Iris pigment epithelial cell (primary cell): Measurements from ENCODE around the gene RAB25.
"Not testable (repeated sequence)": the region's sequence is repeated elsewhere in the genome, so short reads cannot be mapped to it uniquely, and the experiment has no call there.

ENCODE experiments used
- DNase-seq: peaks from one replicate; pipeline ENCODE4 v3.0.0-alpha.2; 2011; ENCODE audit warnings: low read depth

The RAB25 gene

GRCh38 chr1:156060937-156061636, at the start of gene RAB25:
RAB25 (plus strand) TSS chr1:156061160; CDS start chr1:156061401, 241 bp downstream.
- no peak for DNase-seq

- no peak for DNase-seq
Measured at GRCh38 chr1:156012051-156012817, 48.7 kb upstream of the RAB25 start.

GRCh38 chr1:156014829-156015228, 46.1 kb upstream of the RAB25 start:
- DNase-seq: no peak

- DNase-seq: no peak
Measured at GRCh38 chr1:156019946-156020292, 41.0 kb upstream of the RAB25 start.

GRCh38 chr1:156020293-156021092, 40.5 kb upstream of the RAB25 start, which contains the start of gene SSR2:
SSR2 (minus strand) TSS chr1:156020951; CDS start chr1:156020167, 784 bp downstream.
- peak; percentile 94 for DNase-seq

- no peak for DNase-seq
Measured at GRCh38 chr1:156021093-156021428, 39.9 kb upstream of the RAB25 start.

GRCh38 chr1:156021954-156022353, 39.0 kb upstream of the RAB25 start:
- DNase-seq: no peak

- no peak for DNase-seq
Measured at GRCh38 chr1:156024801-156025200, 36.2 kb upstream of the RAB25 start.

GRCh38 chr1:156025876-156026275, 35.1 kb upstream of the RAB25 start:
- DNase-seq: peak; percentile 43

GRCh38 chr1:156026588-156026987, 34.4 kb upstream of the RAB25 start:
- no peak for DNase-seq

GRCh38 chr1:156033011-156033410, 27.9 kb upstream of the RAB25 start:
- DNase-seq: peak; percentile 38

GRCh38 chr1:156034991-156035390, 26.0 kb upstream of the RAB25 start:
- not testable (repeated sequence) for DNase-seq

GRCh38 chr1:156042828-156043227, 18.1 kb upstream of the RAB25 start:
- DNase-seq: no peak

GRCh38 chr1:156045076-156045475, 15.9 kb upstream of the RAB25 start:
- no peak for DNase-seq

- no peak for DNase-seq
Measured at GRCh38 chr1:156048663-156049258, 12.2 kb upstream of the RAB25 start.

- DNase-seq: no peak
Measured at GRCh38 chr1:156050376-156050775, 10.6 kb upstream of the RAB25 start.

GRCh38 chr1:156051011-156051725, 9.8 kb upstream of the RAB25 start:
- no peak for DNase-seq

GRCh38 chr1:156052862-156053767, 7.8 kb upstream of the RAB25 start:
- DNase-seq: peak; percentile 84

GRCh38 chr1:156053768-156054499, 7.0 kb upstream of the RAB25 start, which contains the start of gene UBQLN4:
UBQLN4 (minus strand) TSS chr1:156053798; CDS start chr1:156053701, 97 bp downstream.
- DNase-seq: peak; percentile 85
